IPS DF 19.7 (cell line): ENCODE measurements around the gene C5orf24.
A peak's percentile ranks its signal among the peaks of the same experiment; 100 is the strongest.
"Not testable (repeated sequence)": the region's sequence is repeated elsewhere in the genome, so short reads cannot be mapped to it uniquely, and the experiment has no call there.

Source experiments
- DNase-seq: peaks from one replicate; pipeline ENCODE4 v3.0.0-alpha.2; 2013; ENCODE audit warnings: low read depth, low spot score

Gene C5orf24

GRCh38 chr5:134857401-134857800, 11.6 kb downstream of the C5orf24 start:
- no peak for DNase-seq

- no peak for DNase-seq
Measured at GRCh38 chr5:134864707-134865106, 18.9 kb downstream of the C5orf24 start.

- no peak for DNase-seq
Measured at GRCh38 chr5:134873494-134873893, 27.7 kb downstream of the C5orf24 start.

GRCh38 chr5:134873987-134874830, 28.4 kb downstream of the C5orf24 start, which contains the start of gene TXNDC15:
Gene TXNDC15, plus strand, starts transcription at chr5:134874371. Its CDS starts 57 bp downstream, at chr5:134874428.
- peak; percentile 67 for DNase-seq

GRCh38 chr5:134874831-134875655, 29.3 kb downstream of the C5orf24 start:
- no peak for DNase-seq

DNA sequence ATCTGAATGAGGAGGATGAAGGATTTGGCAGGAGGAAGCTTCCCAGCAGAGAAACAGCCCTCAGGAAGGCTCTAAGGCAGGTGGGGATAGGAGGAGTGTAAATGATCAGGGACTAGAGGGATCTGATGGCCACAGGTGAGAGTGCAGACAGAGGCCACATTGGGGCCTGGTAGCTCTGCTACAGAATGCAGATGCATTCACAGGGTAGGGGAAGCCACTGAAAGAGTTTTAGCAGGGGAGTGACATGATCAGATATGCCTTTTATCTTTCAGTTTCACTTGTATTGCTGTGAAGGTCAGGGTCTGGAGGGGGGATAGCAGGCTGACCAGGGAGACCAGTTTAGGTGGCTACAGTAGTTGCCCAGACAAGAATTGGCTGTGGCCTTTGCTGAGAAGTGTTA, 31.4 kb downstream of the C5orf24 start:
- no peak for DNase-seq

DNA sequence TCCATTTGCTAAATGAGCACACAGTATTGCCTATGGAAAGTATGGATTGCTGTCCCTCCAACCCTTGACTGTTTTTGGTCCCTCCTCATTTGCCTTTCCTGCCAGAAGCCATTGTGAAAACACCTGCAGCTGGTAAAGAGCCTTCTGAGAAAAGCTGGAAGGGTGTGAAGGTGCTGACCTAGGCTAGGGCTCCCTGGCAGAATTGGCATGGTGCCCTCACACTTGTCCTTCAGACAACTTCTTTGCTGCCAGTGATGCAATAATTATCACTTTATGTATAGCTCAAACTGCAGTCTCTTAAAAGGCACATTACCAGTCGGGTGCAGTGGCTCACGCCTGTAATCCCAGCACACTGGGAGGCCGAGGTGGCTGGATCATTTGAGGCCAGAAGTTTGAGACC, 32.6 kb downstream of the C5orf24 start:
- DNase-seq: no peak

GRCh38 chr5:134879456-134879855, 33.7 kb downstream of the C5orf24 start:
- DNase-seq: no peak

DNA sequence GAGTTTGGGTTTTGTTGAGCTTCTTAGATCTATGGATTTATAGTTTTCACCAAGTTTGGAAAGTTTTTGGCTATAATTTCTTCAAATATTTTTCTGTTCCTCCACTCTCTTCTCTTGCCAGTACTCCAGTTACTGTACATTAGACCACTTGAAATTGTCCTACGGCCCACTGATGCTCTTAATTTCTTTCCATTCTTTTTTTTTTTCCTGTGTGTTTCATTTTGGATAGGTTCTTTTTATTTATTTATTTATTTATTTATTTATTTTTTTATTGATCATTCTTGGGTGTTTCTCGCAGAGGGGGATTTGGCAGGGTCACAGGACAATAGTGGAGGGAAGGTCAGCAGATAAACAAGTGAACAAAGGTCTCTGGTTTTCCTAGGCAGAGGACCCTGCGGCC, 35.2 kb downstream of the C5orf24 start:
- DNase-seq: not testable (repeated sequence)

DNA sequence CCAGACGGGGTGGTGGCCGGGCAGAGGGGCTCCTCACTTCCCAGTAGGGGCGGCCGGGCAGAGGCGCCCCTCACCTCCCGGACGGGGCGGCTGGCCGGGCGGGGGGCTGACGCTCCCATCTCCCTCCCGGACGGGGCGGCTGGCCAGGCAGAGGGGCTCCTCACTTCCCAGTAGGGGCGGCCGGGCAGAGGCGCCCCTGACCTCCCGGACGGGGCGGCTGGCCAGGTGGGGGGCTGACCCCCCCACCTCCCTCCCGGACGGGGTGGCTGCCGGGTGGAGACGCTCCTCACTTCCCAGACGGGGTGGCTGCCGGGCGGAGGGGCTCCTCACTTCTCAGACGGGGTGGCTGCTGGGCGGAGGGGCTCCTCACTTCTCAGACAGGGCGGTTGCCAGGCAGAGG, 35.9 kb downstream of the C5orf24 start:
- DNase-seq: not testable (repeated sequence)

GRCh38 chr5:134887593-134888159, 41.9 kb downstream of the C5orf24 start:
- DNase-seq: no peak

DNA sequence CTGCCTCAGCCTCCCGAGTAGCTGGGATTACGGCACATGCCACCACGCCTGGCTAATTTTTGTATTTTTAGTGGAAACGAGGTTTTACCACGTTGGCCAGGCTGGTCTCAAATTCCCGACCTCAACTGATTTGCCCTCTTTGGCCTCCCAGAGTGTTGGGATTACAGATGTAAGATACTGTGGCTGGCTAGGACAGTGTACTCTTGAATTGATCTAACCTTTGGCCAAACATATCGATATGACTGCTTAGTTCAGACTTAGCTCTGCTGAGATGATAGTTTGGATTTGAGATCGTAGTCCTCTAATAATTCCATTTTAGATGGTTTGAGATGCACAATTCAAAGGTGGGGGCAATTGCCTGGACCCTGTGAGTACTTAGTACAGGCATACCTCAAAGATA, 43.6 kb downstream of the C5orf24 start:
- DNase-seq: no peak

- DNase-seq: no peak
Measured at GRCh38 chr5:134891473-134891872, 45.7 kb downstream of the C5orf24 start.

DNA sequence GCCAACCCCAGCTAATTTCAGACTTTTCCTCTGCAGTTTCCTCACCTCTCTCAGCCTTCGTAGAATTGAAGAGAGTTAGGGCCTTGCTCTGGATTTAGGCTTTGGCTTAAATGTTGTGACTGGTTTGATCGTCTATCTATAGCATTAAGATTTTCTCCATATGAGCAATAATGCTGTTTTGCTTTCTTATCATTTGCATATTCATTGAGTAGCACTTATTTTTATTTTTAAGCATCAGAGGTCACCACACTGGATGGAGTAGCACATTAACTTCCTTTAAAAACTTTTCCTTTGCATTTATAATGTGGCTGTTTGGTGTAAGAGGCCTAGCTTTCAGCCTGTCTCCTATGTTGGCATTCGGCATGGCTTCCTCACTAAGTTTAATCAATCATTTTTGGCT, 46.5 kb downstream of the C5orf24 start:
- DNase-seq: no peak

GRCh38 chr5:134892926-134893325, 47.2 kb downstream of the C5orf24 start:
- no peak for DNase-seq

DNA sequence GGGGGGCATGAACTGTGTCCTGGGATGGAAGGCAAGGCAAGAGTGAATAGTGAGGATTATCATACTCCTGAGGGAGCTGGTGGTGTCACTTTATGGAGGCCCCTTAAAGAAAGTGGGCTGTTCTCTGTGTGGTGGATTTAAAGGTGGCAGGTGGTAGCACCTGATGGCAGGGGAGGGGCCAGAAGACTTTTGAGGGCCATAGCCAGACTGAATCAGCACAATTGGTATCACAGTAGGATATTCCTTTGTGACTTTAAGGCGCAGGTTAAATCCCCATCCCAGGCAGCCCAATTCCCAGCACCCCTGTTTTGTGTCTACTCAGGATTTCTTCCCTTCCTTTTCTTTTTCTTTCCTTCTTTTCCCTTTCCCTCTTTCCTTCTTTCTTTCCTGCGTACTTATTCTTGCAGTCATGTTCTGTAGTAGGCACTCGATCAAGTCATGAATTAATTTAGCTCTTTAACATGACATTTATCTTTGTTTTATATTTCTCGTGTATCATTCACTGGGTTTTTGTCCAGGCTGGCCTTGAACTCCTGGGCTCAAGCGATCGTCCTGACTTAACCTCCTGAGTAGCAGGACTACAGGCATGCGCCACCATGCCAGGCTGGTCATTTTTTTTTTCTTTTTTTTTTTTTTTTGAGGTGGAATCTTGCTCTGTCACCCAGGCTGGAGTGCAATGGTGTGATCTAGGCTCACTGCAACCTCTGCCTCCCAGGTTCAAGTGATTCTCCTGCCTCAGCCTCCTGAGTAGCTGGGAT, 48.2 kb downstream of the C5orf24 start:
- DNase-seq: no peak

GRCh38 chr5:134902071-134902801, 56.5 kb downstream of the C5orf24 start:
- no peak for DNase-seq

DNA sequence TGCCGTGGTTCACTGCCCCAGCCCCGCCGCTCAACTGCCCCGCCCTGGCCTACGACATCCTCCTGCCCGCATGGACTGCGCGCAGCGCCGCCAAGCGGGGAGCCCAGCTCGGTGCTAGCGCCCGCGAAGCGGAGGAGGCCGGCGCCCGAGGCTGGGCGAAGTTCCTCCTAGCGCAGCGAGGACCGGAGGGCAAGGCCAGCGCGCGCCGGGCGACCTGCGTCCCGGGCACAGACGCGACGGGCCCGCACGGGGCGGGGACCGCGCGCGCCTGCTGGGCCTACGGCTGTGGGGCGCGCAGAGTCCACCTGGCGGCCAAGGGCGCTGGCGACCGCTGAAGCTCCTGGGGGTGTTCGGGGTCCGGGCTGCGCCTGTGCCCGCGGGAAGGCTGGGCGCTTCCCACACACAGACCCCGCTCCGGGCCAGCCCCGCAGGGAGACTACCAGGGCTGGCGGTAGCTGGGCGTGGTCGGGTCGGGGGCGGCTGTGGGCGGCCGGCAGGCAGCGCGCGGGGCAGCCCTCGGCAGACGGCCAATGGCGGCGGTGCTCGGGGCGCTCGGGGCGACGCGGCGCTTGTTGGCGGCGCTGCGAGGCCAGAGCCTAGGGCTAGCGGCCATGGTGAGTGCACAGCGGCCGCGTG, 59.0 kb downstream of the C5orf24 start, which contains the start of gene PCBD2:
Gene PCBD2, plus strand, starts transcription at position 522 of the 636 bp plus-strand sequence. Its CDS starts 9 bp downstream, at position 531.
- peak; percentile 30 for DNase-seq

DNA sequence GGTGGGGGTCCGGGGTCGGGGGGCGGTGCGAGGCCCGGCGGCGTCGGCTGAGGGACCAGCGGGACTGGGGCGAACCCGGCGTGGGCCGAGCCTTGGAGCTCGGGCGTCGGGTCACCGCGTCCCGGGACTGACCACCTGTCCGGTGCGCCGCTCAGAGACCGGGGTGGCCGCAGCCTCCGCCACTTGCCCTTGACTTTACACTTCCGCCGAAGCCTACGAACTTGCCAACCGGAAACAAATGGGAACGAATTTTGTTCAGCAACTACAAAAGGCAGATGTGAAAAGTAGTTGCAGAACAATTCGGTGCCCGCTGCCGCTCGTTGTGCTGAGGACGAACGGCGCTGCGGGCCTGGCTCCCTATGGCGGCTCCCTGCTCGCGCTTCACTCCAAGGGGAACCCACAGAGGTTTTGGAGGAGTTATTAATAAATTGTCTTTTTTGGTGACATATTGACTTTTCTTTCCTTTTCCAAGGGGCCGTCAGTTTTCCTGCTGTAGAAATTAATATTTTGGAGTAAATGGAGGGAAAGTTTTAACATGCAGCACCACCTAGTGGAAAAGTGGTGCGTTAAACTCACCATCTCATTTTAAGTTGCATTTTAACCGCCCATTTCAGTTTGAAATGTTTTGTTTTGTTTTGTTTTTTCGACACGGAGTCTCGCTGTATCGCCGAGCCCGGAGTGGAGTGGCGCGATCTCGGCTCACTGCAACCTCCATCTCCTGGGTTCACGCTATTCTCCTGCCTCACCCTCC, 59.7 kb downstream of the C5orf24 start:
- DNase-seq: no peak
